LNCaP clone FGC (cell line): Measurements from ENCODE around the gene DCDC1.

ENCODE experiments used
- DNase-seq: peaks from one replicate; pipeline ENCODE4 v3.0.0-alpha.2; 2011; ENCODE audit warnings: low read depth
- H3K4me3 ChIP-seq: 2 replicates; pipeline ENCODE4 v1.5.1; 2011; ENCODE audit warnings: mild to moderate bottlenecking, low read depth, low read length, control low read depth
- CTCF ChIP-seq: IDR thresholded peaks from 2 replicates; pipeline ENCODE4 v1.5.1; 2012; ENCODE audit warnings: mild to moderate bottlenecking; ENCODE audit not compliant: control insufficient read depth, insufficient read depth; ENCODE audit errors: extremely low read depth

DCDC1 gene

GRCh38 chr11:31173926-31174680 is 195.4 kb downstream of the DCDC1 start:
- no peak for TF ChIP-seq CTCF
- DNase-seq: no peak
- no peak overlapping the region for H3K4me3 ChIP-seq

- TF ChIP-seq CTCF: peak; percentile 24; the same call in 1 of the 2 replicates
- no peak for DNase-seq
- no peak overlapping the region for H3K4me3 ChIP-seq
These were observed 208.8 kb downstream of the DCDC1 start for GRCh38 chr11:31160504-31161422.

GRCh38 chr11:31150841-31151240 is 218.7 kb downstream of the DCDC1 start:
- no peak for DNase-seq
- TF ChIP-seq CTCF: no peak
- H3K4me3 ChIP-seq: no peak overlapping the region

- no peak for TF ChIP-seq CTCF
- H3K4me3 ChIP-seq: no peak overlapping the region
These were observed 219.5 kb downstream of the DCDC1 start for GRCh38 chr11:31150011-31150410.

GRCh38 chr11:31141789-31142188 is 227.8 kb downstream of the DCDC1 start:
- no peak for DNase-seq
- H3K4me3 ChIP-seq: no peak overlapping the region
- no peak for TF ChIP-seq CTCF

More at GRCh38 chr11:31150011-31150410, 219.5 kb downstream of the DCDC1 start:
- DNase-seq: no peak

- DNase-seq: no peak
- TF ChIP-seq CTCF: no peak
- no peak overlapping the region for H3K4me3 ChIP-seq
These were observed 230.1 kb downstream of the DCDC1 start for GRCh38 chr11:31139479-31139878.
